Suprapubic skin (tissue), 4 donors: ENCODE data around the gene EEIG2.
"Not testable (repeated sequence)": the region's sequence is repeated elsewhere in the genome, so short reads cannot be mapped to it uniquely, and the experiment has no call there.

ENCODE experiments used
- EP300 ChIP-seq: sonication (generic); formaldehyde crosslinking; IDR thresholded peaks from one replicate; pipeline ENCODE4 v1.6.1; 2017; ENCODE audit warnings: antibody characterized with exemption
- POLR2A ChIP-seq, 2 donors: fragments of 450-650 bp; IDR thresholded peaks; one replicate each; pipeline ENCODE4 v1.6.1; 2017; ENCODE audit warnings: antibody characterized with exemption in 2 of 2, mild to moderate bottlenecking in 2 of 2, moderate library complexity in 2 of 2
- POLR2AphosphoS5 ChIP-seq, 3 donors: sonication (generic); formaldehyde crosslinking; IDR thresholded peaks; one replicate each; pipeline ENCODE4 v1.6.1; 2017; ENCODE audit warnings: antibody characterized with exemption in 3 of 3
- TF ChIP-seq, protein P1 (sequence below), 2 donors: fragments of 200-600 bp in 1 of 2; fragments of 450-650 bp in 1 of 2; sonication (generic) in 1 of 2; IDR thresholded peaks; one replicate each; pipeline ENCODE4 v1.5.1; 2016 to 2019; ENCODE audit warnings: antibody characterized with exemption in 2 of 2, mild to moderate bottlenecking in 1 of 2, moderate library complexity in 1 of 2

DNA sequence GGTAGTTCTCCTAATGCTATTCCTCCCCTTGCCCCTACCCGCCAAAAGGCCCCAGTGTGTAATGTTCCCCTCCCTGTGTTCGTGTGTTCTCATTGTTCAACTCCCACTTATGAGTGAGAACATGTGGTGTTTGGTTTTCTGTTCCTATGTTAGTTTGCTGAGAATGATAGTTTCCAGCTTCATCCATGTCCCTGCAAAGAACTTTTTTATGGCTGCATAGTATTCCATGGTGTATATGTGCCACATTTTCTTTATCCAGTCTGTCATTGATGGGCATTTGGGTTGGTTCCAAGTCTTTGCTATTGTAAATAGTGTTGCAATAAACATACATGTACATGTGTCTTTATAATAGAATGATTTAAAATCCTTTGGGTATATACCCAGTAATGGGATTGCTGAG is 46.0 kb upstream of the EEIG2 start:
- TF ChIP-seq POLR2AphosphoS5 (IDR thresholded peaks at IDR 0.05); POLR2A (IDR thresholded peaks at IDR 0.05); EP300: not testable (repeated sequence)
- TF ChIP-seq, protein P1, sequence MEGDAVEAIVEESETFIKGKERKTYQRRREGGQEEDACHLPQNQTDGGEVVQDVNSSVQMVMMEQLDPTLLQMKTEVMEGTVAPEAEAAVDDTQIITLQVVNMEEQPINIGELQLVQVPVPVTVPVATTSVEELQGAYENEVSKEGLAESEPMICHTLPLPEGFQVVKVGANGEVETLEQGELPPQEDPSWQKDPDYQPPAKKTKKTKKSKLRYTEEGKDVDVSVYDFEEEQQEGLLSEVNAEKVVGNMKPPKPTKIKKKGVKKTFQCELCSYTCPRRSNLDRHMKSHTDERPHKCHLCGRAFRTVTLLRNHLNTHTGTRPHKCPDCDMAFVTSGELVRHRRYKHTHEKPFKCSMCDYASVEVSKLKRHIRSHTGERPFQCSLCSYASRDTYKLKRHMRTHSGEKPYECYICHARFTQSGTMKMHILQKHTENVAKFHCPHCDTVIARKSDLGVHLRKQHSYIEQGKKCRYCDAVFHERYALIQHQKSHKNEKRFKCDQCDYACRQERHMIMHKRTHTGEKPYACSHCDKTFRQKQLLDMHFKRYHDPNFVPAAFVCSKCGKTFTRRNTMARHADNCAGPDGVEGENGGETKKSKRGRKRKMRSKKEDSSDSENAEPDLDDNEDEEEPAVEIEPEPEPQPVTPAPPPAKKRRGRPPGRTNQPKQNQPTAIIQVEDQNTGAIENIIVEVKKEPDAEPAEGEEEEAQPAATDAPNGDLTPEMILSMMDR (IDR thresholded peaks at IDR 0.05): not testable (repeated sequence)
